H9 (cell line): ENCODE measurements around the gene KRTAP16-1. TPM values are rescaled to one million over a fixed set of nuclear protein-coding genes. Genes with fewer than 3 reads are reported as not detected.

Experiments
- DNase-seq: peaks from one replicate; pipeline ENCODE4 v3.0.0-alpha.2; 2017
- H2AFZ ChIP-seq: one replicate; pipeline ENCODE4 v1.6.1; 2013; ENCODE audit warnings: mild to moderate bottlenecking, low read length, control low read depth, moderate library complexity
- H2AK5ac ChIP-seq: 2 replicates; pipeline ENCODE4 v1.6.1; 2013; ENCODE audit warnings: low read length, control low read depth, mixed read lengths; ENCODE audit not compliant: insufficient read length
- H2BK120ac ChIP-seq: one replicate; pipeline ENCODE4 v1.6.1; 2013; ENCODE audit warnings: low read depth, mild to moderate bottlenecking, low read length, control low read depth, inconsistent platforms; ENCODE audit not compliant: poor library complexity, severe bottlenecking
- H2BK12ac ChIP-seq: 2 replicates; pipeline ENCODE4 v1.6.1; 2013; ENCODE audit warnings: low read length, control low read depth, mixed read lengths, low read depth; ENCODE audit not compliant: insufficient read length
- H2BK15ac ChIP-seq: 2 replicates; pipeline ENCODE4 v1.6.1; 2013; ENCODE audit warnings: low read depth, low read length, control low read depth
- H2BK20ac ChIP-seq: one replicate; pipeline ENCODE4 v1.6.1; 2013; ENCODE audit warnings: low read depth, mild to moderate bottlenecking, low read length, control low read depth, inconsistent platforms; ENCODE audit not compliant: poor library complexity, severe bottlenecking
- H2BK5ac ChIP-seq: 2 replicates; pipeline ENCODE4 v1.6.1; 2013; ENCODE audit warnings: low read length, control low read depth, mixed read lengths; ENCODE audit not compliant: insufficient read length
- H3K14ac ChIP-seq: 2 replicates; pipeline ENCODE4 v1.6.1; 2013; ENCODE audit warnings: low read length, control low read depth; ENCODE audit not compliant: insufficient read depth
- H3K18ac ChIP-seq: 2 replicates; pipeline ENCODE4 v1.6.1; 2013; ENCODE audit warnings: low read depth, mild to moderate bottlenecking, mixed read lengths, low read length, control low read depth; ENCODE audit not compliant: insufficient read length
- H3K23ac ChIP-seq: 2 replicates; pipeline ENCODE4 v1.6.1; 2013; ENCODE audit warnings: low read length, control low read depth, mixed read lengths, low read depth; ENCODE audit not compliant: insufficient read length
- H3K23me2 ChIP-seq: 2 replicates; pipeline ENCODE4 v1.6.1; 2013; ENCODE audit warnings: low read depth, mild to moderate bottlenecking, mixed read lengths, low read length, control low read depth; ENCODE audit not compliant: insufficient read length, poor library complexity, severe bottlenecking
- H3K27ac ChIP-seq: 2 replicates; pipeline ENCODE4 v1.5.1; 2013; ENCODE audit warnings: low read length, control low read depth, mixed read lengths, low read depth; ENCODE audit not compliant: insufficient read length
- H3K27me3 ChIP-seq: 2 replicates; pipeline ENCODE4 v1.6.1; 2013; ENCODE audit warnings: low read length, control low read depth, inconsistent platforms; ENCODE audit not compliant: insufficient read depth
- H3K4ac ChIP-seq: 2 replicates; pipeline ENCODE4 v1.6.1; 2013; ENCODE audit warnings: low read depth, mild to moderate bottlenecking, control low read depth, inconsistent platforms, low read length, moderate library complexity
- H3K4me1 ChIP-seq: 2 replicates; pipeline ENCODE4 v1.6.1; 2013; ENCODE audit warnings: low read length, control low read depth, inconsistent platforms; ENCODE audit not compliant: insufficient read depth
- H3K4me2 ChIP-seq: 2 replicates; pipeline ENCODE4 v1.6.1; 2013; ENCODE audit warnings: low read length, control low read depth, mixed read lengths; ENCODE audit not compliant: insufficient read length, insufficient read depth
- H3K56ac ChIP-seq: 2 replicates; pipeline ENCODE4 v1.6.1; 2013; ENCODE audit warnings: low read depth, mild to moderate bottlenecking, mixed read lengths, low read length, control low read depth; ENCODE audit not compliant: insufficient read length
- H3K79me1 ChIP-seq: 2 replicates; pipeline ENCODE4 v1.6.1; 2013; ENCODE audit warnings: low read depth, mild to moderate bottlenecking, moderate library complexity, low read length, control low read depth, inconsistent platforms; ENCODE audit not compliant: insufficient read depth, poor library complexity, severe bottlenecking
- H3K79me2 ChIP-seq: 2 replicates; pipeline ENCODE4 v1.6.1; 2013; ENCODE audit warnings: low read length, control low read depth, inconsistent platforms; ENCODE audit not compliant: insufficient read depth
- H3K9ac ChIP-seq: 2 replicates; pipeline ENCODE4 v1.6.1; 2013; ENCODE audit warnings: low read length, control low read depth, mixed read lengths; ENCODE audit not compliant: insufficient read length; ENCODE audit errors: extremely low read depth
- H3K9me3 ChIP-seq: one replicate; pipeline ENCODE4 v1.6.1; 2013; ENCODE audit warnings: low read depth, low read length, inconsistent platforms; ENCODE audit not compliant: control insufficient read depth
- H3T11ph ChIP-seq: one replicate; pipeline ENCODE4 v1.6.1; 2013; ENCODE audit warnings: mild to moderate bottlenecking, low read length, control low read depth, inconsistent platforms
- H4K20me1 ChIP-seq: one replicate; pipeline ENCODE4 v1.6.1; 2013; ENCODE audit not compliant: control insufficient read depth, insufficient read length, insufficient read depth
- H4K5ac ChIP-seq: 2 replicates; pipeline ENCODE4 v1.6.1; 2013; ENCODE audit warnings: low read depth, mild to moderate bottlenecking, mixed read lengths, low read length, control low read depth; ENCODE audit not compliant: insufficient read length
- H4K8ac ChIP-seq: replicated peaks from 2 replicates; pipeline ENCODE4 v1.6.1; 2013; ENCODE audit warnings: low read length, control low read depth, mixed read lengths, low read depth; ENCODE audit not compliant: insufficient read length
- H4K91ac ChIP-seq: 2 replicates; pipeline ENCODE4 v1.6.1; 2013; ENCODE audit warnings: low read depth, mild to moderate bottlenecking, moderate library complexity, mixed read lengths, low read length, control low read depth; ENCODE audit not compliant: insufficient read length
- H3K27ac Mint-ChIP-seq, 3 experiments: 2 replicates in 2 of 3; 3 replicates in 1 of 3; pipeline ENCODE4 v1.8.0; 2020 to 2021; ENCODE audit warnings: mixed read lengths in 3 of 3, mild to moderate bottlenecking in 1 of 3, moderate library complexity in 1 of 3
- H3K27me3 Mint-ChIP-seq: 2 replicates; pipeline ENCODE4 v1.8.0; 2021; ENCODE audit warnings: low read depth, mild to moderate bottlenecking, moderate library complexity, mixed read lengths
- H3K36me3 Mint-ChIP-seq, 3 experiments: 2 replicates in 2 of 3; 3 replicates in 1 of 3; pipeline ENCODE4 v1.8.0; 2020 to 2021; ENCODE audit warnings: low read depth in 3 of 3, mixed read lengths in 3 of 3; ENCODE audit not compliant: insufficient read depth in 1 of 3
- H3K4me1 Mint-ChIP-seq, 2 experiments: 2 replicates each; pipeline ENCODE4 v1.8.0; 2020; ENCODE audit warnings: mixed read lengths in 2 of 2
- H3K4me3 Mint-ChIP-seq, 2 experiments: 2 replicates in 1 of 2; 3 replicates in 1 of 2; pipeline ENCODE4 v1.8.0; 2020 to 2021; ENCODE audit warnings: mild to moderate bottlenecking in 2 of 2, mixed read lengths in 2 of 2, moderate library complexity in 1 of 2
- H3K9me3 Mint-ChIP-seq, 2 experiments: 2 replicates in 1 of 2; 3 replicates in 1 of 2; pipeline ENCODE4 v1.8.0; 2020; ENCODE audit warnings: mild to moderate bottlenecking in 2 of 2, mixed read lengths in 2 of 2, moderate library complexity in 1 of 2
- CTCF ChIP-seq: fragments of 200-600 bp; sonication (generic); conservative IDR thresholded peaks from 3 replicates; pipeline ENCODE4 v1.8.0; 2021; ENCODE audit warnings: antibody characterized with exemption, mild to moderate bottlenecking
- WGBS: extraction: QIAGEN DNeasy Blood & Tissue Kit; methylation state at CpG from one replicate; pipeline ENCODE4 v1.1.7; 2013; ENCODE audit warnings: missing lambda C conversion rate, low lambda C conversion rate, mixed read lengths; ENCODE audit not compliant: insufficient read length; ENCODE audit errors: extremely low coverage; 5-methylcytosine and 5-hydroxymethylcytosine counted together
- total RNA-seq: library from RNA; stranded (reverse); gene quantifications from 2 replicates; pipeline ENCODE4 v1.2.1, GENCODE V29; 2021

KRTAP16-1 gene
- total RNA-seq, 1 experiment from 2014 or later = not detected

GRCh38 chr17:41296846-41297245, 12.3 kb downstream of the KRTAP16-1 start:
- Histone ChIP-seq H3K4me1 (no peaks in the 10 kb centered on the region), H2AK5ac (no peak overlapping the region), H2BK120ac (no peak overlapping the region), H4K20me1 (no peaks in the 10 kb centered on the region), H4K91ac (no peak overlapping the region), H3K27ac (no peak overlapping the region), H3T11ph (no peak overlapping the region), H4K8ac (no peak overlapping the region), H3K79me2 (no peaks in the 10 kb centered on the region), H2BK12ac (no peak overlapping the region), H2AFZ (no peak overlapping the region), H2BK5ac (no peak overlapping the region), H3K23ac (no peak overlapping the region), H3K4ac (no peak overlapping the region), H3K14ac (no peak overlapping the region), H2BK15ac (no peak overlapping the region), H3K79me1 (no peaks in the 10 kb centered on the region), H4K5ac (no peak overlapping the region), H3K9me3 (no peaks in the 10 kb centered on the region), H2BK20ac (no peak overlapping the region), H3K23me2 (no peaks in the 10 kb centered on the region), H3K56ac (no peak overlapping the region), H3K27me3 (no peaks in the 10 kb centered on the region), H3K4me2 (no peak overlapping the region), H3K18ac (no peak overlapping the region), H3K9ac (no peak overlapping the region)
- H3K27ac Mint-ChIP-seq = no peak overlapping the region
- H3K4me1 Mint-ChIP-seq = peaks cover 0 to 10% of the 10 kb centered on the region in 2 experiments; a peak in 1 of 4 replicates
- peaks cover 0 to 2% of the 10 kb centered on the region in 2 experiments; a peak in 2 of 5 replicates for H3K9me3 Mint-ChIP-seq
- no peak for TF ChIP-seq CTCF
- no peaks in the 10 kb centered on the region; the same call in 1 of the 2 replicates for H3K27me3 Mint-ChIP-seq
- no peak for DNase-seq
- WGBS = no CpG with 5 or more reads among the region's 1 CpG
- H3K4me3 Mint-ChIP-seq = no peak overlapping the region
- H3K36me3 Mint-ChIP-seq = no peaks in the 10 kb centered on the region
